CMK (cell line): Measurements from ENCODE around the gene CRYAB.

ENCODE experiments used
- DNase-seq: peaks from one replicate; pipeline ENCODE4 v3.0.0-alpha.2; 2010; ENCODE audit warnings: low read depth

The CRYAB gene

GRCh38 chr11:111911563-111912401 lies at the start of gene CRYAB:
TSS of gene CRYAB (minus strand) at chr11:111911770. CDS start at chr11:111911724, 46 bp downstream.
- DNase-seq: no peak

GRCh38 chr11:111960916-111961315 lies 49.3 kb upstream of the CRYAB start:
- DNase-seq: no peak

- DNase-seq: no peak
These were observed 46.3 kb upstream of the CRYAB start for GRCh38 chr11:111957663-111958444.

GRCh38 chr11:111954154-111954553 lies 42.6 kb upstream of the CRYAB start:
- DNase-seq: no peak

GRCh38 chr11:111951565-111951964 lies 40.0 kb upstream of the CRYAB start:
- no peak for DNase-seq

GRCh38 chr11:111949519-111950426 lies 38.2 kb upstream of the CRYAB start:
- DNase-seq: no peak

GRCh38 chr11:111947143-111947542 lies 35.6 kb upstream of the CRYAB start:
- no peak for DNase-seq

GRCh38 chr11:111946499-111946898 lies 34.9 kb upstream of the CRYAB start:
- DNase-seq: no peak

- DNase-seq: no peak
These were observed 33.6 kb upstream of the CRYAB start for GRCh38 chr11:111945198-111945597.

GRCh38 chr11:111944651-111945051 lies 33.1 kb upstream of the CRYAB start:
- no peak for DNase-seq

- DNase-seq: no peak
These were observed 32.6 kb upstream of the CRYAB start for GRCh38 chr11:111944139-111944538.

- no peak for DNase-seq
These were observed 31.3 kb upstream of the CRYAB start for GRCh38 chr11:111942829-111943228.

- DNase-seq: no peak
These were observed 30.4 kb upstream of the CRYAB start for GRCh38 chr11:111941963-111942362.

GRCh38 chr11:111939836-111940604 lies 28.4 kb upstream of the CRYAB start:
- DNase-seq: no peak

GRCh38 chr11:111938687-111939160 lies 27.2 kb upstream of the CRYAB start:
- no peak for DNase-seq

- no peak for DNase-seq
These were observed 26.3 kb upstream of the CRYAB start for GRCh38 chr11:111937844-111938243.

- DNase-seq: no peak
These were observed 25.8 kb upstream of the CRYAB start for GRCh38 chr11:111937461-111937769.

- DNase-seq: no peak
These were observed 24.5 kb upstream of the CRYAB start for GRCh38 chr11:111936040-111936540.

GRCh38 chr11:111935317-111936039 lies 23.9 kb upstream of the CRYAB start:
- no peak for DNase-seq

GRCh38 chr11:111934306-111934705 lies 22.7 kb upstream of the CRYAB start:
- no peak for DNase-seq

- DNase-seq: no peak
These were observed 22.3 kb upstream of the CRYAB start for GRCh38 chr11:111933872-111934271.
